Activated CD4-positive, alpha-beta T cell treated with anti-CD3 and anti-CD28 coated beads, Interleukin-2, amount 10 ng/mL, durations not matched to agents 24 days and 14 days (primary cell): Measurements from ENCODE around the gene KCTD1. TPM values are rescaled to one million over a fixed set of nuclear protein-coding genes. Genes with fewer than 3 reads are reported as not detected.

ENCODE experiments used
- DNase-seq: peaks from one replicate; pipeline ENCODE4 v3.0.0; 2022
- H3K27ac Mint-ChIP-seq: one replicate; pipeline ENCODE4 v1.8.0; 2022; ENCODE audit warnings: mild to moderate bottlenecking, mixed read lengths
- H3K27me3 Mint-ChIP-seq: one replicate; pipeline ENCODE4 v1.8.0; 2022; ENCODE audit warnings: mixed read lengths
- H3K36me3 Mint-ChIP-seq: one replicate; pipeline ENCODE4 v1.8.0; 2022; ENCODE audit warnings: low read depth, mild to moderate bottlenecking, mixed read lengths
- H3K4me1 Mint-ChIP-seq: one replicate; pipeline ENCODE4 v1.8.0; 2021; ENCODE audit warnings: mixed read lengths
- H3K4me3 Mint-ChIP-seq: one replicate; pipeline ENCODE4 v1.8.0; 2022; ENCODE audit warnings: mild to moderate bottlenecking, moderate library complexity, mixed read lengths
- H3K9me3 Mint-ChIP-seq: one replicate; pipeline ENCODE4 v1.8.0; 2021; ENCODE audit warnings: mixed read lengths
- intact Hi-C: fragments of 100-400 bp; cut with micrococcal nuclease; formaldehyde crosslinking; loops from one replicate; pipeline ENCODE4 v1.15.1; 2023
- total RNA-seq: library from RNA; stranded (reverse); gene quantifications from 2 replicates; pipeline ENCODE4 v1.2.3, GENCODE V29; 2022

The KCTD1 gene
- total RNA-seq, 1 donor from 2014 or later, result 5.0 TPM

GRCh38 chr18:26561769-26562168 lies 13.4 kb upstream of the KCTD1 start:
- Mint-ChIP-seq H3K36me3 (no peaks in the 10 kb centered on the region), H3K4me3 (no peak overlapping the region), H3K27me3 (peaks cover 16% of the 10 kb centered on the region), H3K4me1 (no peaks in the 10 kb centered on the region), H3K9me3 (no peaks in the 10 kb centered on the region), H3K27ac (no peak overlapping the region)
- intact Hi-C loops, result no loop called here
- DNase-seq, result no peak

GRCh38 chr18:26556573-26556972 lies 8.2 kb upstream of the KCTD1 start:
- no peak for DNase-seq
- Mint-ChIP-seq H3K4me3 (no peak overlapping the region), H3K9me3 (no peaks in the 10 kb centered on the region), H3K27me3 (peaks cover 38% of the 10 kb centered on the region), H3K4me1 (peaks cover under 1% of the 10 kb centered on the region), H3K27ac (no peak overlapping the region), H3K36me3 (no peaks in the 10 kb centered on the region)
- intact Hi-C loops, result loop anchor here (10.0 kb wide), 1 partner anchor 252 kb away; no protein-coding TSS in a partner anchor

GRCh38 chr18:26555804-26556553 lies 7.6 kb upstream of the KCTD1 start:
- intact Hi-C loops, result loop anchor here (10.0 kb wide), 1 partner anchor 251 kb away; no protein-coding TSS in a partner anchor
- Mint-ChIP-seq H3K27me3 (peaks cover 44% of the 10 kb centered on the region), H3K9me3 (no peaks in the 10 kb centered on the region), H3K27ac (no peak overlapping the region), H3K4me3 (no peak overlapping the region), H3K36me3 (no peaks in the 10 kb centered on the region), H3K4me1 (peaks cover 2% of the 10 kb centered on the region)
- DNase-seq, result no peak

DNA sequence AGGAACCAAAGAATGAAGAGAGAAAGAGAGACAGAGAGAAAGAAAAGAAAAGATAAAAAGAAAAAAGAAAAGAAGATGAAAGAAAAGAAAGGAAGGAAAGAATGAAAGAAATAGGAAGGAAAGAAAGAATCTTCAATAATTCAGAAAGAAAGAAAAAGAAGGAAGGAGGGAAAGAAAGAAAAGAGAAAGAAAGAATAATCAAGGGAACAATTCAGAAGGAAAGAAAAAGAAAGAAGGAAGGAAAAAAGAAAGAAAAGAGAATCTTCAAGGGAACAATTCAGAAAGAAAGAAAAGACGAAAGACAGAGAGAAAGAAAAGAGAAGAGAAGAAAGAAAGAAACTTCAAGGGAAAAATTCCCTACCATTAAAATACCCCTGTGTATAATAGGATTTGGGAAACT lies 5.6 kb upstream of the KCTD1 start:
- Mint-ChIP-seq H3K4me1 (peaks cover 2% of the 10 kb centered on the region), H3K9me3 (no peaks in the 10 kb centered on the region), H3K4me3 (no peak overlapping the region), H3K36me3 (no peaks in the 10 kb centered on the region), H3K27ac (no peak overlapping the region), H3K27me3 (peaks cover 56% of the 10 kb centered on the region)
- DNase-seq, result no peak
- intact Hi-C loops, result loop anchor here (5.0 to 10.0 kb wide), 2 partner anchors 103 to 249 kb away; no protein-coding TSS in a partner anchor

DNA sequence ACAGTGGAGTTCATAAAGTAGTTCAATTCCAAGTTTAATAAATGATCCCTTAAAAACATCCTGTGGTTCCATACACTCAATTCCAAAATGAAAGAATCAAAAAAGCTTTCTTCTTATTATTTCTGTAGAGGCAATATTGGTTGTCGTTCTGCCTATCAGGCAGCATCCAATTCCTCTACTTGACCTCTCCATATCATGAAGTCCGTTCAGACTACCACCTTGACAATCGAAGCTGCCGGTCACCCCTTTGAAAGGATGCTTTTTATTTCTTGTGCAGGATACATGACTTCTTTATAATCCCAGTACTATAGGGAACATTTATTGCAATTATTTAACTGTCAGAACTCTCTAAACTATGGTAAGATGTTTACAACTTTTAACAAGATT lies 3.3 kb upstream of the KCTD1 start:
- intact Hi-C loops, result loop anchor here (5.0 to 10.0 kb wide), 2 partner anchors 106 to 247 kb away; no protein-coding TSS in a partner anchor
- Mint-ChIP-seq H3K27ac (no peak overlapping the region), H3K4me3 (no peak overlapping the region), H3K9me3 (no peaks in the 10 kb centered on the region), H3K4me1 (peaks cover 4% of the 10 kb centered on the region), H3K27me3 (peaks cover 54% of the 10 kb centered on the region), H3K36me3 (peaks cover 2% of the 10 kb centered on the region)
- DNase-seq, result no peak

- H3K27ac Mint-ChIP-seq, result no peak overlapping the region
- intact Hi-C loops, result loop anchor here (5.0 to 10.0 kb wide), 2 partner anchors 106 to 246 kb away; no protein-coding TSS in a partner anchor
- peaks cover 5% of the 10 kb centered on the region for H3K36me3 Mint-ChIP-seq
- no peaks in the 10 kb centered on the region for H3K9me3 Mint-ChIP-seq
- H3K4me1 Mint-ChIP-seq, result peaks cover 7% of the 10 kb centered on the region
- H3K4me3 Mint-ChIP-seq, result no peak overlapping the region
- H3K27me3 Mint-ChIP-seq, result peaks cover 51% of the 10 kb centered on the region
- DNase-seq, result no peak
Observed at GRCh38 chr18:26550998-26551694, 2.8 kb upstream of the KCTD1 start.

DNA sequence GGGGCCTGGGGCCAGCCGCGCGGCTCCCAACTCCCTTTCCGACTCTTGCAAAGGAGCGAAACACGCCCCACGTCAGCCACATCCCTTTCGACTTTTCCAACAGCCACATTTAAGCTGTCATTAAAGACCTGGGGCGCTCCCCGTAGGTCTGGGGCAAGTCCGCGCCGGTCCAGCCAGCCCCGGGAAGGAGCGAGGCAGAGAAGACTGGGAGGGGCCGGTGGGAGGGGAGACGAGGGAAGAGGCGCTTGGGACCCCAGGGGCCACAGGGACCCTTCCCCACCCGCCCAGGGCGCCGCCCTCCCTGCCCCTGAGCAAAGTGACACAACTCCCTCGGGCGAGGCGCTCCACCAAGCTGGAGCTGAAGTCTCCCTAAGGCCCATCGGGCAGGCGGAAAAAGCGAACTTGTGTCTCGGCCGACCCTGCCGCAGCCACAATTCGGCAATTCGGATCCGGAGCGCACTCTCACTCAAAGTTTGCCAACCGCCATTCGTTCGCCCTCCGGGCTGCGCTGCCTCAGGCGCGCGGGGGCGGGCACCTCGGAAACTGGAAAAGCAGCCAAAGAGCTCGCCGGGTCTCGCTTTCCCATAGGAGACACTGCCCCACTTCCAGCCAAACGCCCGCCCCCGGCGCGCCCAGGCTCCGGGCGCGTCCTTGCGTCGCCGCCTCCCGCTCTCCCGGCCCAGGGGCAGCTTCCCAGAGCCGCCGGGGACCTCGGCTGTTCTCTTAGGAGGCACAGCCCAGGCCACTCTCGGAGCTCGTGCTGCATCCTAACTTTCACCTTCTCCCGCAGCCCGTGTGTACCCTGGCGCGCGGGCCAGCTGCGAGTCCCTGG lies 1.1 kb upstream of the KCTD1 start:
- H3K27ac Mint-ChIP-seq, result no peak overlapping the region
- peaks cover 46% of the 10 kb centered on the region for H3K27me3 Mint-ChIP-seq
- peak overlapping the region; percentile 69 for H3K4me3 Mint-ChIP-seq
- DNase-seq, result peak; percentile 72
- peaks cover 5% of the 10 kb centered on the region for H3K36me3 Mint-ChIP-seq
- no peaks in the 10 kb centered on the region for H3K9me3 Mint-ChIP-seq
- peaks cover 9% of the 10 kb centered on the region for H3K4me1 Mint-ChIP-seq
- intact Hi-C loops, result loop anchor here (5.0 to 10.0 kb wide), 7 partner anchors 92 to 1195 kb away; partner anchors contain the start of genes SS18, TAF4B and ZNF521

GRCh38 chr18:26547646-26548414 lies 523 bp downstream of the KCTD1 start:
- peaks cover 30% of the 10 kb centered on the region for H3K27me3 Mint-ChIP-seq
- H3K27ac Mint-ChIP-seq, result peak overlapping the region; percentile 83
- intact Hi-C loops, result loop anchor here (5.0 to 10.0 kb wide), 5 partner anchors 91 to 1193 kb away; partner anchors contain the start of genes SS18, TAF4B and ZNF521
- no peaks in the 10 kb centered on the region for H3K9me3 Mint-ChIP-seq
- H3K36me3 Mint-ChIP-seq, result peaks cover 5% of the 10 kb centered on the region
- DNase-seq, result peak; percentile 87
- peak overlapping the region; percentile 91 for H3K4me3 Mint-ChIP-seq
- peaks cover 10% of the 10 kb centered on the region for H3K4me1 Mint-ChIP-seq

GRCh38 chr18:26546875-26547645 lies 1.3 kb downstream of the KCTD1 start:
- DNase-seq, result peak; percentile 55
- Mint-ChIP-seq H3K36me3 (peaks cover 5% of the 10 kb centered on the region), H3K27me3 (peaks cover 22% of the 10 kb centered on the region), H3K4me3 (peak overlapping the region; percentile 91), H3K9me3 (no peaks in the 10 kb centered on the region), H3K27ac (no peak overlapping the region), H3K4me1 (peaks cover 10% of the 10 kb centered on the region)
- intact Hi-C loops, result loop anchor here (5.0 to 10.0 kb wide), 5 partner anchors 90 to 1192 kb away; partner anchors contain the start of genes SS18, TAF4B and ZNF521

DNA sequence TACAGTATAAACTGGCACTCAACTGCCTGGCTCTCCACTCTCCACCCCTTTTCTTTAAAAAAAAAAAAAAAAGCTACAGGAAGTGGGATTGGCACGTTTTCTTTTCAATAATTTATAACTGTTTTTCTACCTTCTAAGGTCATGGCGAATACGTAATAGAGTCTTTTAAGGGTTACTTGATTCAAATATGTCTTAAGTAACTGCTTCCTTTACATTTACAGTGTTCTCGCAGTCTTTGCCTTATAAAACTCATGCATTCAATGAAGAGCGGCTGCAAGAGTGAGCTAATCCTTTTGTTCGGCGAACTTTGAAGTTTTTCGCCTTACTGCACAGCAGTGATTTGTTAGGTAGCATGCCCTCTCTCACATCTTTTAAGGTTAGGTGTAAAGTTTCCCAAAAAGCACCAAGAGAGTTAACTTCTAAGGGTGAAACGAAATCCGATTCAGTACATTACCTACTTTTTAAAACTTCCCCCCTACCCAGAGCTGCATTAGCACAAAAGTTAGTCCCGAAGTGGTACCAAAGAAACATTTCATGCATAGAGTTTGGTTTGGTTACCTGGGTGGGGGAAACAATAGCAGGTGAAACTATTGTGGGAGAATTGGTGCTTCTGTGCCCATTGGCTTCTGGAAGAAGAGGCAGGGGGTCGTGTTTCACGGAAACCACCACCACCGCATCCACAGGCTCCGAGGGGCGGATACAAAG lies 2.0 kb downstream of the KCTD1 start:
- Mint-ChIP-seq H3K27me3 (peaks cover 15% of the 10 kb centered on the region), H3K4me3 (peak overlapping the region; percentile 55), H3K36me3 (peaks cover 5% of the 10 kb centered on the region), H3K4me1 (peaks cover 8% of the 10 kb centered on the region), H3K27ac (no peak overlapping the region), H3K9me3 (no peaks in the 10 kb centered on the region)
- intact Hi-C loops, result loop anchor here (5.0 to 10.0 kb wide), 5 partner anchors 89 to 1192 kb away; partner anchors contain the start of genes SS18, TAF4B and ZNF521
- DNase-seq, result no peak

DNA sequence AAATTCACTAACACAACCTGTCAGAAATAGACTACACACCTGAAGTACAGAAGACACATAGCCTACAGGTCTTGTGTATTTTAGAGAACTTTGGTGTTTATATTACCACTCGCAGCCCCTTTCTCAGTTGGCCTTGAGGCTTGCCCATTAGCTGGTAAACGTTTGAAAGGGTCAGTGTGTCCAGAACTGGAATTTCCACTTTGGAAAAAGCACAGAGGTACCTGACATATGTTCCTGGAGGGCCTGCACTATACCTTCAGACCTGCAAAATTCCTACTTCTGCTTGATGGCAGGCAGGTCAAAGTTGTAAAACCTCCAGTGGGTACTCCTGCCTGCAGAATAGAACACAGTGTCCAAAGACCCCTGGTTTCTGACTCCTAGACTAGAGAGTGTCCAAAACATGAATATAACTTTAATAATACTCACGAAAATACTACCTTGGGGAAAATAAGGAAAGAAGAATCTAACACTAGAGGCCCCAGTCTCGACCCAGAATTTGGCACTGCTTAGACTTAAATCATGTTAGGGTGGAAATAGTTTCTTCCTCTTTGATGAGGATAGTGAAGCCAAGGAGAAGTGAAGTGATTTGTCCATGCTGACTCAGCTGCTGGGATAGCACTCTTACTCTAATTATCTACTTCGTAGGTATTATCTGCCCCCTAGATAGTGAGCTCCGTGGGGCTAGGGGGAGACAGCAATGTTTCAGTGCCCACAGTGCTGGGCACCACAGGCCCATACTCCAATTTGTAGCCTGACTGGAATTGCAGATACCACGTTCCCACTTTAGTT lies 2.8 kb downstream of the KCTD1 start:
- no peak overlapping the region for H3K4me3 Mint-ChIP-seq
- peaks cover 5% of the 10 kb centered on the region for H3K36me3 Mint-ChIP-seq
- no peak for DNase-seq
- peaks cover 9% of the 10 kb centered on the region for H3K27me3 Mint-ChIP-seq
- intact Hi-C loops, result loop anchor here (5.0 to 10.0 kb wide), 5 partner anchors 88 to 1191 kb away; partner anchors contain the start of genes SS18, TAF4B and ZNF521
- no peak overlapping the region for H3K27ac Mint-ChIP-seq
- peaks cover 8% of the 10 kb centered on the region for H3K4me1 Mint-ChIP-seq
- no peaks in the 10 kb centered on the region for H3K9me3 Mint-ChIP-seq
